ENCODE results near the gene HOMER2. TPM values are rescaled to one million over a fixed set of nuclear protein-coding genes. Genes with fewer than 3 reads are reported as not detected.

Gene HOMER2
- polyA plus RNA-seq, 3 donors: 0.92 to 2.4 (median 1.6) TPM

DNA sequence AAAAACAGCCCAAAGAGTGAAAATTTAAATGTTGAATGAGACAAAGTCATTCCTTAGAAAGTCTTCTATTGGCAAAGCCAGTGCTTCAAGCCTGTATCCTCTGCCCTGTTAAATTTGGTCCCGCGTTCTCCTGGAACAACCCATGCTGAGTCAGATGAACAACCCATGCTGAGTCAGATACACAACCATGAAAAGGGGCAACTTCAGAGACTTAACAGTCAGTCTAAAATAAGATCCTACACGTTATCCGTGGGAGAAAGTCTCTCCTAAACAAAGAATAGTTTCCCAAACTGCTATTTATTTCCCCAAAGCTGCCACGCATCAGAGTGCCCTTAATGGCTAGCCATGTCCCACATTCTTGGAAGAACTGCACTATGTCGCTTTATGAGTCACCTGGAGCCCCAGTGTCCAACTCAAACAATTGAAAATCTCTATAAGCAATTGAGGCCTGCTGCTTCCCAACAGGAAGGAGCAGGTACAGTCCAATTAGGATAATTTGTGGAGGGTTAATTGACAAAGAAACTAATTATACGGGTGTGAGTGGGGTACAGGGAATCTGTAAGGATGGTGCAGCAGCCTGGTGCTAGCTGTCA lies 77.0 kb downstream of the HOMER2 start:
- intact Hi-C loops (cut with micrococcal nuclease): no loop called here
- no peak for DNase-seq
- no peaks in the 10 kb centered on the region for H4K20me1 ChIP-seq (ENCODE audit: insufficient read depth, low read length)
- H3K4me1 Mint-ChIP-seq: peaks cover 22% of the 10 kb centered on the region
- H3K9me3 ChIP-seq (replicated peaks in 1 of 2; ENCODE audit: control insufficient read depth in 1 of 2, insufficient read depth in 1 of 2, low read length in 2 of 2): no peaks in the 10 kb centered on the region
- TF ChIP-seq, protein P1, sequence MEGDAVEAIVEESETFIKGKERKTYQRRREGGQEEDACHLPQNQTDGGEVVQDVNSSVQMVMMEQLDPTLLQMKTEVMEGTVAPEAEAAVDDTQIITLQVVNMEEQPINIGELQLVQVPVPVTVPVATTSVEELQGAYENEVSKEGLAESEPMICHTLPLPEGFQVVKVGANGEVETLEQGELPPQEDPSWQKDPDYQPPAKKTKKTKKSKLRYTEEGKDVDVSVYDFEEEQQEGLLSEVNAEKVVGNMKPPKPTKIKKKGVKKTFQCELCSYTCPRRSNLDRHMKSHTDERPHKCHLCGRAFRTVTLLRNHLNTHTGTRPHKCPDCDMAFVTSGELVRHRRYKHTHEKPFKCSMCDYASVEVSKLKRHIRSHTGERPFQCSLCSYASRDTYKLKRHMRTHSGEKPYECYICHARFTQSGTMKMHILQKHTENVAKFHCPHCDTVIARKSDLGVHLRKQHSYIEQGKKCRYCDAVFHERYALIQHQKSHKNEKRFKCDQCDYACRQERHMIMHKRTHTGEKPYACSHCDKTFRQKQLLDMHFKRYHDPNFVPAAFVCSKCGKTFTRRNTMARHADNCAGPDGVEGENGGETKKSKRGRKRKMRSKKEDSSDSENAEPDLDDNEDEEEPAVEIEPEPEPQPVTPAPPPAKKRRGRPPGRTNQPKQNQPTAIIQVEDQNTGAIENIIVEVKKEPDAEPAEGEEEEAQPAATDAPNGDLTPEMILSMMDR (IDR thresholded peaks at IDR 0.05): no peak
- H3K4me2 ChIP-seq (replicated peaks; ENCODE audit: extremely low read depth, low read length, poor library complexity, severe bottlenecking): no peak overlapping the region
- no peak overlapping the region for H3K27ac ChIP-seq (ENCODE audit: low read depth in 1 of 2, low read length in 2 of 2)
- H3K4me1 ChIP-seq (ENCODE audit: control insufficient read depth in 1 of 2, insufficient read depth in 2 of 2, low read length in 2 of 2): peaks cover 15 to 18% of the 10 kb centered on the region in 2 donors
- no peaks in the 10 kb centered on the region for H3K79me2 ChIP-seq (ENCODE audit: insufficient read depth, low read length)
- H3K27me3 ChIP-seq (ENCODE audit: control insufficient read depth in 2 of 2, insufficient read depth in 2 of 2, low read length in 2 of 2): no peaks in the 10 kb centered on the region
- peaks cover 0 to 3% (median 0%) of the 10 kb centered on the region in 7 donors for H3K9me3 Mint-ChIP-seq
- H3K4me3 Mint-ChIP-seq: no peak overlapping the region
- peaks cover 2 to 3% of the 10 kb centered on the region in 2 donors for H3K36me3 Mint-ChIP-seq
- H3K36me3 ChIP-seq (replicated peaks in 1 of 2; ENCODE audit: control insufficient read depth in 1 of 2, insufficient read depth in 2 of 2, low read length in 2 of 2): no peaks in the 10 kb centered on the region
- no peak overlapping the region for H3K4me3 ChIP-seq (replicated peaks in 1 of 3; ENCODE audit: low read depth in 2 of 3, low read length in 3 of 3)
- H3K9ac ChIP-seq (ENCODE audit: insufficient read depth, low read length, poor library complexity, severe bottlenecking): no peak overlapping the region
- H2AFZ ChIP-seq (ENCODE audit: insufficient read depth, low read depth, low read length, poor library complexity, severe bottlenecking): no peak overlapping the region
- 96% methylated on average over 6 of the region's 7 CpGs for WGBS (ENCODE audit: insufficient coverage)
- H3K27me3 Mint-ChIP-seq (ENCODE audit: low read depth in 3 of 3): peaks cover 0 to 4% (median 0%) of the 10 kb centered on the region in 3 donors
- H3K27ac Mint-ChIP-seq: no peak overlapping the region

DNA sequence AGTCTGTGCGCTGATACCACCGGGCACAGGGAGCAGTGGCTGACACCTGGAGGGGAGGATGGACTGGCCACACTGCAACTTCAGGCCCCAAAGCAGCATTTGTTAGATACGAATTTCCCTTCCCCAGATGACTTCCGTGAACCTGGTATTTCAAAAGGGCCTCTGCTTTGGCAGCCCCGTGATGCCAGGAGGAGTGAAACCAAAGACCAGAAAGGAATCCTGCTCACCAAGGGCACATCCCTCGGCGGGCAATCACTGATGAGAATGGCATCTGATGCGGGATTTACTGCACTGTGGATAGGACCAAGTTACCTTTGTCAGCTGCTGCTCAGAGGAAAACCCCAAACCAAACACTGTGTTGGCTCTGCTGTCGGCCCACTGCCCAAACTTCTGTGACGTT lies 77.6 kb downstream of the HOMER2 start:
- no peaks in the 10 kb centered on the region for H3K36me3 ChIP-seq (replicated peaks in 1 of 2; ENCODE audit: control insufficient read depth in 1 of 2, insufficient read depth in 2 of 2, low read length in 2 of 2)
- no peak overlapping the region for H3K27ac ChIP-seq (ENCODE audit: low read depth in 1 of 2, low read length in 2 of 2)
- no peak overlapping the region for H3K9ac ChIP-seq (ENCODE audit: insufficient read depth, low read length, poor library complexity, severe bottlenecking)
- WGBS (ENCODE audit: insufficient coverage): 92% methylated on average over 4 of the region's 10 CpGs
- Mint-ChIP-seq H3K36me3 (peaks cover 2 to 3% of the 10 kb centered on the region in 2 donors), H3K4me3 (no peak overlapping the region), H3K9me3 (peaks cover 0 to 3% (median 0%) of the 10 kb centered on the region in 7 donors), H3K27ac (peak overlapping the region in 1 of 7 donors; percentile 49), H3K27me3 (ENCODE audit: low read depth in 3 of 3) (peaks cover 0 to 4% (median 0%) of the 10 kb centered on the region in 3 donors), H3K4me1 (peaks cover 27% of the 10 kb centered on the region)
- H2AFZ ChIP-seq (ENCODE audit: insufficient read depth, low read depth, low read length, poor library complexity, severe bottlenecking): no peak overlapping the region
- no peak overlapping the region for H3K4me3 ChIP-seq (replicated peaks in 1 of 3; ENCODE audit: low read depth in 2 of 3, low read length in 3 of 3)
- H3K4me2 ChIP-seq (replicated peaks; ENCODE audit: extremely low read depth, low read length, poor library complexity, severe bottlenecking): no peak overlapping the region
- no peaks in the 10 kb centered on the region for H4K20me1 ChIP-seq (ENCODE audit: insufficient read depth, low read length)
- no peak for DNase-seq
- TF ChIP-seq, protein P1 (IDR thresholded peaks at IDR 0.05): no peak
- H3K9me3 ChIP-seq (replicated peaks in 1 of 2; ENCODE audit: control insufficient read depth in 1 of 2, insufficient read depth in 1 of 2, low read length in 2 of 2): no peaks in the 10 kb centered on the region
- H3K79me2 ChIP-seq (ENCODE audit: insufficient read depth, low read length): no peaks in the 10 kb centered on the region
- intact Hi-C loops (cut with micrococcal nuclease): no loop called here
- no peaks in the 10 kb centered on the region for H3K27me3 ChIP-seq (ENCODE audit: control insufficient read depth in 2 of 2, insufficient read depth in 2 of 2, low read length in 2 of 2)
- peaks cover 20 to 23% of the 10 kb centered on the region in 2 donors for H3K4me1 ChIP-seq (ENCODE audit: control insufficient read depth in 1 of 2, insufficient read depth in 2 of 2, low read length in 2 of 2)

All from CD14-positive monocyte (primary cell).